Mononuclear cell (primary cell): Measurements from ENCODE around the gene NGB. TPM values are rescaled to one million over a fixed set of nuclear protein-coding genes. Genes with fewer than 3 reads are reported as not detected.
"Not testable (repeated sequence)": the region's sequence is repeated elsewhere in the genome, so short reads cannot be mapped to it uniquely, and the experiment has no call there.

ENCODE experiments used
- H3K27me3 ChIP-seq: 2 replicates; pipeline ENCODE4 v1.6.0; 2011; ENCODE audit warnings: low read length, control low read depth; ENCODE audit not compliant: insufficient read depth
- H3K4me1 ChIP-seq: 2 replicates; pipeline ENCODE4 v1.5.1; 2011; ENCODE audit warnings: mild to moderate bottlenecking, low read length, control low read depth; ENCODE audit not compliant: insufficient read depth
- H3K4me3 ChIP-seq: 2 replicates; pipeline ENCODE4 v1.5.1; 2011; ENCODE audit warnings: mild to moderate bottlenecking, low read length, moderate library complexity
- H3K9me3 ChIP-seq: 2 replicates; pipeline ENCODE4 v1.5.1; 2011; ENCODE audit warnings: low read depth, mild to moderate bottlenecking, control low read depth, low read length
- total RNA-seq: library from RNA; depleted of rRNA; stranded (reverse); fragments of >200 nt; gene quantifications from one replicate; pipeline ENCODE4 v1.2.3, GENCODE V29; 2012

The NGB gene
- total RNA-seq, 1 donor = not detected

DNA sequence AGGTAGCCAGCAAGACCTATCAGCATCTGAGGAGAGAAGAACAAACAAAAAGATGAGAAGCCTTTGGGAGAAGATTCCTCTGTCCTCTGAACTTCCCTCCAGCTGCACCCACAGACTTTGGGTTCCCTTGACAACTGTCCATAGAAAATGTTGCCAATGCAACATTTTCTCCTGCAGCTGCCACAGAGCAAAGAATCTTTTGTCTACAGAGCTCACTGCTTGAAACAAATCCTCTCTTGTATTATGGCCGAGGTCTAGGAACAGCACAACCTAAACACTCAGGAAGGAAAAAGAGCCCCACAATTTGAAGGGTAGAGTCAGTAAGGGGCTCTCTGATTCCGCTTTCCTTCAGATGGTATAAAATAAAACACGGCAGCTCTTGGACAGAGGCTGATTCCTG is 35.4 kb upstream of the NGB start:
- no peaks in the 10 kb centered on the region for H3K9me3 ChIP-seq
- no peaks in the 10 kb centered on the region for H3K27me3 ChIP-seq
- H3K4me3 ChIP-seq = no peak overlapping the region
- peaks cover 14% of the 10 kb centered on the region for H3K4me1 ChIP-seq

DNA sequence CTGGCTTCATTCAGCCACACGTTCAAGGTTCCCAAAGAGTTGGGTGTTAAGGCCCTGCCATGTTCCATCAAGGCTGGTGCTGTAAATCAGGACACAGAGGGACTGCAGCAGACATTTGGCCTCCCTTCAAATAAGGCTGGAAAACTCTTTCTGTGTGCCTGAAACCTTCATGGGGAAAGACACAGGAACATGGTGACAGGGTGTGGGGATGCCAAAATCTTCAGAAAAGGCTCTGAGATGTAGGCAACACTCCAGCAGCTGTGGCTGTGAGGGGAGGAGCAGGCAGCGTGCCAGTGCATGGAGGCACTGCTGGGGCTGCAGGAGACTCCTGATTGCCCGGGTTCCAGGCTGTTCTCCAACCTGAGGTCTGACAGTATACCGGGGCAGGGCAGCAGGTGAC is 34.7 kb upstream of the NGB start:
- H3K4me1 ChIP-seq = peaks cover 10% of the 10 kb centered on the region
- no peaks in the 10 kb centered on the region for H3K9me3 ChIP-seq
- no peaks in the 10 kb centered on the region for H3K27me3 ChIP-seq
- no peak overlapping the region for H3K4me3 ChIP-seq

DNA sequence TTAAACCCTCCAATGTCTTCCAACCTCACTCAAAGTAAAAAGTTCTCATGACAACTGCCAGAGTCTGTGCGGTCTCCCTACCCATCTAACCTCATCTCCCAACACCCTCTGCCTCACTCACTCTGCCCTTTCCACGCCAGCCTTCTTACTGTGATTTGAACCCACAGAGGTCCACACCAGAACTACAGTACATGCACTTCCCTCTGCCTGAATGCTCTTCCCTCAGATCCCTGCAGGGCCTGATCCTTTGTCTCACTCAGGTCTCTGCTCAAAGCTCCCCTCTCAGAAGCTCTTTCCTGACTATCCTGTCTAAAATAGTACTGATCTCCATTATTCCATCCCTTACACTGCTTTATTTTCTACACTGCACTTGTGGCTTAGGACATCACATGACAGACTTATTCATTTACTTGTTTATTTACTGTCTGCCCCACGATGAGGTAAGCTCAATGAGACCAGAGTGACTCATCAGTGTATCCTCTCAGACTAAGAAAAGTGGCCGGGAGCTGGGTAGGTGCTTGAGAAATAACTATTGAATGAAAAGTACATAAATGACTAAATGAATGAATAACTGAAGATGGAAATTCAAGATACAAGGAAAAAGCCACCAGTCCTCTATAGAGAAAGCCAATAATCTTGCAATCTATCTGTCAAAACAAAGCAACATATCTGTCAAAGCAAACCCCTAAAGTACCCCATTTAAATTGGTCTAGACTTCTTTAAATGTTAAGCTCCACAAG is 32.6 kb upstream of the NGB start:
- Histone ChIP-seq H3K4me3 (no peak overlapping the region), H3K27me3 (no peaks in the 10 kb centered on the region), H3K4me1 (peaks cover 5% of the 10 kb centered on the region), H3K9me3 (no peaks in the 10 kb centered on the region)

DNA sequence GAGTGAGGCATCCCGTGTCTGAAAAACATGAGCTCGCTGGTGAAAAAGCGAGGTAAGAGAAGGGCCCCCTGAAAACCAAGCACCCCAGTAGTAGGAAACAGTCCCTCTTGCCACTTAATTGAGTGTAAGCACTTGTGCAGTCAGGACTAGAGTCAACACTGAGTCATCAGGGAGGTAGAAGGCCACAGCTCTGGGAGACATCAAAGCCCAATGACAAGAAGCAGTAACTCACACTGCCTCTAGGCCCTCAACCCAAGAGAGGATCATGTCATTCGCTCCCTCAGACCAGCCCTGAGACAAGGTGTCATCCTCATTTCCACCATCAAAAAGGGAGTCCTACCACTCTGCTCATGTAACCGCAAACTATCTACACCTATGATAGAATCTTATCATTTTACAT is 31.9 kb upstream of the NGB start:
- H3K9me3 ChIP-seq = no peaks in the 10 kb centered on the region
- no peaks in the 10 kb centered on the region for H3K27me3 ChIP-seq
- H3K4me1 ChIP-seq = peaks cover 5% of the 10 kb centered on the region
- no peak overlapping the region for H3K4me3 ChIP-seq

DNA sequence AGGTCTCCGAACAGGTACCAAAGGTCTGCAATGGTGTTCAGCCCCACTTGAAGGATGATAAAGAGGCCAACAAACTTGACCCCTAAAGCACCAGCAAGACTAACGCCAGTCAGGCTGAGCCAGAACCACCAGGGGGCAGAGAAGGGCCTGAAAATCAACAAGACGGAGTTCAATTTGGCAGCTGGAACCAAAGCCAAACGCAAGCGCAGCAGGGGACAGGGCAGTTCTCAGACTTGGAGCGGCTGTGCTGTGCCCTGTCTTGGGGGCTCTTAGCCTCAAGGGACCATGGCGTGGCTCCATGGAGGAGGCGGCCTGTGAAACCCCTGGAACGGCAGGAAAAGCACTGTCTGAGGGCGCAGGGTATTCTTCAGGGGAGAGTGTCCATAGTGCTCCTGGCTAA is 30.1 kb upstream of the NGB start:
- H3K4me1 ChIP-seq = peaks cover 5% of the 10 kb centered on the region
- no peaks in the 10 kb centered on the region for H3K27me3 ChIP-seq

DNA sequence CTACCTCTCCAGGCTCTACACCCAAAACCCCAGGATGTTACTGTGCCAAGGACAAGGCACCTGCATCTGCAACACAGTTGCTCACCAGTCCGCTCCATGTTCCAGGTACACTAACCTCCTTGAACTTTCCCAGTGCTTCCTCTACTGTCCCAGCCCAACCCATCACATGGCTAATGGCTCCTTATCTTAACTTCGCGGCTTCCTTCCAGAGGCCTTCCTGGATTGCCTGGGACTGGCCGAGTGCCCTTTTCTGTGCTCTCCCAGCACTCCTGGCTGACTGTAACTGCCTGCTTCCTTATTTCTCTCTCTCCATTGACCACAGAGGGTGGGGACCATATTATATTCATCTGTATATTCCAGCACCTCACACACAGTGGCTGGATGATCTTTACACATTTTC is 28.8 kb upstream of the NGB start:
- H3K4me3 ChIP-seq = no peak overlapping the region

More for the DNA sequence above, 30.1 kb upstream of the NGB start:
- Histone ChIP-seq H3K4me3 (no peak overlapping the region), H3K9me3 (no peaks in the 10 kb centered on the region)

DNA sequence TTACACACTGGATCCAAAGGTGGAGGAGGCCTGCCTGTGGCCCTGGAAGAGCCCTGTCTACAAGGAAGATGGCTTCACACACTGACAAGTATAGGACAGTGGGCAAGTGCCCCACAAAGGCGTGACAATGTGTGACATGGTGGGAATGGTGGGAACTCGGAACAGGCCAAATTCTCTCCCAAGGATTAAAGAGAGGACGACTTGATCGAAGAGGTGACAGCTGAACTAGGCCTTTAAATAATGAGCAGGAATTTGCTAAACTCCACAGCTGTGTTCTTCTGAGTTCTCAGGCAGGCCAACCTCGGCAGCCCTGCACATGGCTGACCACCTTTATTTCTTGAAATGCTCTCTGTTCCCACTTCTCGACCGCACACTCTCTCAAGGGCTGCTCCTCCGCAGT is 25.9 kb upstream of the NGB start:
- Histone ChIP-seq H3K27me3 (no peaks in the 10 kb centered on the region), H3K9me3 (no peaks in the 10 kb centered on the region), H3K4me1 (no peaks in the 10 kb centered on the region), H3K4me3 (no peak overlapping the region)

More for the DNA sequence above, 28.8 kb upstream of the NGB start:
- Histone ChIP-seq H3K27me3 (no peaks in the 10 kb centered on the region), H3K9me3 (no peaks in the 10 kb centered on the region), H3K4me1 (peaks cover 5% of the 10 kb centered on the region)

DNA sequence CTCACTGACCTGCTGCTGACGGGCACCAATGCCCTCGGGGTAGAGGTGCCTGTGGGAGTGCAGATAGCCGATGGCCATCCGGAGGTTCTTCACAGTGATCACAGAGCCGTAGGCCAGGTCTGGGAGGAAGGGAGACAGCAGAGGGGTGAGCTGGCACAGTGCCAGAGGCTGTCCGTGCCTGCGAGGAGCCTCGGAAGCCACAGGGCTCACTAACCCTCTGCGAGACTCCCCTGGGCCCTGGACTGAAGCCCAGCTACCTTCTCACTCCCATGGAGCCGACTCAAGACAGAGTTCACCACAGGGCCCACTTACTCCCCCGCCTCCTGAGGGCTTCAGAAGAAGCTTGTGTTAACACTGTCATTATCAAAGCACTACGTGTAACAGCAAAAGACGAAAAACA is 25.1 kb upstream of the NGB start:
- Histone ChIP-seq H3K27me3 (no peaks in the 10 kb centered on the region), H3K4me1 (no peaks in the 10 kb centered on the region), H3K4me3 (no peak overlapping the region), H3K9me3 (no peaks in the 10 kb centered on the region)

DNA sequence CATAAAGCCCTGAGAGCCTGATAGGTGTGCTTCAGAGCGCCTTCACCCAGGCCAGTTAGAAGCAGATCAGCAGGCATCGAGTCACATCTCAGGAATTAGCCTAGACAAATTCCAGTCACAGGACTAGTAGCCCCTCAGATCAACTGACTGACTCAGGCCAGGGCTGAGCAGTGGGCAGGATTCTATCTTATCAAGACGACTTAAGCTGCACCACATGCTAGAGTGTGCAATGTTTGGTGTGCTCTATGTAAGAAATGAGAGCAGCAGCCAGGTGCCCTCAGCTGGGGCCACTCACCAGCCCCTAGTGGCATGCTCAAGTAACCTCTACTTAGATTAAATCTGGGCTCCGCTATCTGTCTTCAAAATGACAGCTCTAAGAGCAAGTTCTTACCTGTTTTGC is 19.7 kb upstream of the NGB start:
- no peaks in the 10 kb centered on the region for H3K4me1 ChIP-seq
- H3K4me3 ChIP-seq = no peak overlapping the region
- no peaks in the 10 kb centered on the region for H3K9me3 ChIP-seq
- no peaks in the 10 kb centered on the region for H3K27me3 ChIP-seq

DNA sequence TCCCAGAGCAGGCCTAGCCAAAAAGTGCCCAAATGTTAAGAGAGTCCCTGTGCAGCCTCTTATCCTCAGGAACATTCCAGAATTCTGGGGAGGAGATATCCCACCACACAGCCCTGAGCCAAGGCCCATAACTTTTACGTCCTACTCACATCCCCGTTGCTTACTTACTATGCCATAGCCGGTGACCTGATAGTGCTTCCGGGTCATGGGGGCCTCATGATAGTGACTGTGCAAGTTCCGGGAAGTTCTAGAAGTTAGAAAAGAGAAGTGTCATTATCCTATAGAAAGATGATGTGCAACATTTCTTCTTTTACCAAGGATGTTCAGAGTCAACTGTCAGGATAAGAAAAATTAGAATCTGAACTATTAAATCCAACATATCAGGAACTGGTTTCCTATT is 15.6 kb upstream of the NGB start:
- Histone ChIP-seq H3K4me3 (no peak overlapping the region), H3K27me3 (no peaks in the 10 kb centered on the region), H3K9me3 (no peaks in the 10 kb centered on the region), H3K4me1 (no peaks in the 10 kb centered on the region)

DNA sequence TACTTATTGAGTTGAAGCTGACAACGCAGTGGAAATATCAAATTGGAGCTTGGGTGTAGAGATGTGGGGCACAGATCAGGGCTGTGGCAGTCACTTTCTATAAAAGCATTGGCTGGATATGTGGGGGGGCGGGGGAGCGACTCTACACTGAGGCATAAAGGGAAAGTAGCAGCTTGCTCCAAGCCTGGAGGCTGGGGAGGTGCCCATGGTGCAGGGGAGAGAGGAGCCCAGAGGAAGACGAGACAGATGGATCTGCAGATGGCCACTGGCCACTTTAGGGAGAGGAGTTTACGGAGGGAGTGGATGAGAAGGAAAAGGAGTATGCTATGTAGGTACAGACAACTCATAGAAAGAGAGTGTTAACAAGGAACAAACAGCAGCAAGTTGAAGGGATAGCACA is 13.5 kb upstream of the NGB start:
- no peak overlapping the region for H3K4me3 ChIP-seq
- no peaks in the 10 kb centered on the region for H3K9me3 ChIP-seq
- H3K4me1 ChIP-seq = no peaks in the 10 kb centered on the region
- H3K27me3 ChIP-seq = no peaks in the 10 kb centered on the region

DNA sequence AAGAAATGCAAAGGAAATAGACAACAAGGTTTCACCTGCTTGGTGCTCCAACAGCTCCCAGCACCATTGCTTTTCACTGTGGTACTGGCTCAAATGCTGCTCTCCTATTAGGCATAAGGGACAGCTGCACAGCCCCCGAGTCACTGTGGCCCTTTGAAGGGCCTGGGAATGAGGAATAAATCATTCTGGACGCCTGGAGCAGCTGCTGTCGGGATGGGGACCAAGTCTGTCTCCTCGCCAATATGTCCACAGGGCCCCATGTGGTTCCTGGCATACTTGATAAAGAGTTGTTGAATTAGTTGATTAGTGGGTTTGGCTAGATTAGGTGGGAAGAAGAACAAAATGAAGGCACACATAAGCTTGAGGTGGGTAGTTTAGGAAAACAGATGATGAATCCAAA is 13.1 kb upstream of the NGB start:
- Histone ChIP-seq H3K27me3 (no peaks in the 10 kb centered on the region), H3K9me3 (no peaks in the 10 kb centered on the region), H3K4me1 (no peaks in the 10 kb centered on the region), H3K4me3 (no peak overlapping the region)

DNA sequence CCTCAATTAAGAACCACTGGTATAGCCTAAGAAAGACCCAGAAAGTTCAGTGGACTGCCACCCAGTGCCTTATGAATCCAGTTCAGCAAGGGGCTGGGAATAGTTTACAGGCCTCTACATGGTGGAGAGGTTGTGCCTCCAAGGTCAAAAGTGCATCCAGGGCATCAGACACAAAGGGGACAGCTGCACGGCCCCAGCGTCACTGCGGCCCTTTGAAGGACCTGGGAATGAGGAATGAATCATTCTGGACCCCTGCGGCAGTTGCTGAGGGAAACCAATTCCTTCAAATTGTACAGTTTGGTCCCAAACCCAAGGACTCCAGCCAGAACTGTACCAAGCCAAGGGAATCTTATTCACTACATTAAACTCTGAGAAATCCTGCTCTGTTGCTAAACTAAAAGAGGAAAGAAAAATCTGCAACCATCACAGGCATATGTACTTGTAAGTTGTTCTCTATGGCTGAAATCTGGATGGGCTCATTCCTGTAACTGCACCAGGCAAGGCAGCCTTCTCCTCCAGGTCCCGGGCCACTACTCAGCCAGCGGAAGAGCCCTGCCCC is 10.9 kb upstream of the NGB start:
- Histone ChIP-seq H3K9me3 (no peaks in the 10 kb centered on the region), H3K4me3 (no peak overlapping the region), H3K27me3 (no peaks in the 10 kb centered on the region), H3K4me1 (no peaks in the 10 kb centered on the region)

DNA sequence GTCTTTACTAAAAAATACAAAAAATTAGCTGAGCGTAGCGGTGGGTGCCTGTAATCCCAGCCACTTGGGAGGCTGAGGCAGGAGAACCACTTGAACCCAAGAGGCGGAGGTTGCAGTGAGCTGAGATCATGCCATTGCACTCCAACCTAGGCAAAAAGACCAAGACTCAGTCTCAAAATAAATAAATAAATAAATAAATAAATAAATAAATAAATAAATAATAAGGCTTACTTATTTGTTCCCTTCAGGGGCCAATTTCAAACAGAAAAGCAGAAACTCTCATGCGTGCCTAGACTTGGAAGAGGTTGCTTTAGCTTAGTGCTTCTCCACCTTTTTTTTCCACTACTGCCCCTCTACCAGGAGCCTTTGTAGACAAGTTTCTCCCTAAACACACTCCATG is 9.9 kb upstream of the NGB start:
- H3K4me3 ChIP-seq, H3K9me3 ChIP-seq, H3K27me3 ChIP-seq, H3K4me1 ChIP-seq: not testable (repeated sequence)

DNA sequence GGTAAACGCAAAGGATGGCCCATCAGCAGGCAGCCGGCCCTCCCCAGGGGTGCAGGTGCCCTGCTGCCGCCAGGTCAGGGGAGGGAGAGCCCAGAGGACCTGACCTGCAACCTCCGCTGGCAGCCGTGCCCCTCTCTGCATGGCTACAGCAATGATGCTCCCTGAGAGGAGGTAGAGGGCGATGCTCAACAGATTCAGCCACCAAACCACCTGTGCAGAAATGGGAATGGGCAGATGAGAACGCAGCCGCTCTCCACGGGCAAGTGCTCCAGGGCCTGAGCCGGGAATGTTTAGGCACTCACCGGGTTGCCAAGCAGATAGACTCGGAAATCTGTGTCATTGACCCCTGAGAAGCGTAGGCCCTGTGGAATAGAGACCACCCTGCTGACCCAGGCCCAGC is 8.7 kb upstream of the NGB start:
- Histone ChIP-seq H3K4me3 (no peak overlapping the region), H3K4me1 (no peaks in the 10 kb centered on the region), H3K9me3 (no peaks in the 10 kb centered on the region), H3K27me3 (no peaks in the 10 kb centered on the region)
